ENCODE measurements around the gene CATSPER1. TPM values are rescaled to one million over a fixed set of nuclear protein-coding genes. Genes with fewer than 3 reads are reported as not detected.

CATSPER1 gene
- polyA plus RNA-seq, 2 of the 4 experiments (the other 2 are of a cell fraction), result 0.46 to 0.97 TPM

GRCh38 chr11:66067640-66068039 is 41.4 kb upstream of the CATSPER1 start:
- DNase-seq (ENCODE audit: low read depth in 1 of 2, low spot score in 1 of 2) (no peak), ATAC-seq (no peak), FAIRE-seq (no peak)
- TF ChIP-seq ZFP36 (IDR thresholded peaks at IDR 0.05; ENCODE audit: borderline replicate concordance, partially characterized antibody), result no peak
- no peak for TF ChIP-seq KDM1A (IDR thresholded peaks at IDR 0.05; ENCODE audit: low read depth)
- no peak for TF ChIP-seq CHD2 (IDR thresholded peaks at IDR 0.05; ENCODE audit: low read length, partially characterized antibody)
- no peak for TF ChIP-seq RCOR1 (IDR thresholded peaks at IDR 0.05; ENCODE audit: low read depth, low read length)
- TF ChIP-seq, protein P1, sequence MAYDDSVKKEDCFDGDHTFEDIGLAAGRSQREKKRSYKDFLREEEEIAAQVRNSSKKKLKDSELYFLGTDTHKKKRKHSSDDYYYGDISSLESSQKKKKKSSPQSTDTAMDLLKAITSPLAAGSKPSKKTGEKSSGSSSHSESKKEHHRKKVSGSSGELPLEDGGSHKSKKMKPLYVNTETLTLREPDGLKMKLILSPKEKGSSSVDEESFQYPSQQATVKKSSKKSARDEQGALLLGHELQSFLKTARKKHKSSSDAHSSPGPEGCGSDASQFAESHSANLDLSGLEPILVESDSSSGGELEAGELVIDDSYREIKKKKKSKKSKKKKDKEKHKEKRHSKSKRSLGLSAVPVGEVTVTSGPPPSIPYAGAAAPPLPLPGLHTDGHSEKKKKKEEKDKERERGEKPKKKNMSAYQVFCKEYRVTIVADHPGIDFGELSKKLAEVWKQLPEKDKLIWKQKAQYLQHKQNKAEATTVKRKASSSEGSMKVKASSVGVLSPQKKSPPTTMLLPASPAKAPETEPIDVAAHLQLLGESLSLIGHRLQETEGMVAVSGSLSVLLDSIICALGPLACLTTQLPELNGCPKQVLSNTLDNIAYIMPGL (CRISPR knock-in tag; IDR thresholded peaks at IDR 0.05; ENCODE audit: borderline replicate concordance), result no peak
- TF ChIP-seq FOSB (CRISPR knock-in tag; IDR thresholded peaks at IDR 0.05), result no peak
- no peak for TF ChIP-seq CHD4 (IDR thresholded peaks at IDR 0.05; ENCODE audit: borderline replicate concordance)
- TF ChIP-seq PHF8 (IDR thresholded peaks at IDR 0.05; ENCODE audit: borderline replicate concordance, low read depth), result no peak
- TF ChIP-seq REST (IDR thresholded peaks at IDR 0.05), result no peak
- no peak for TF ChIP-seq MAZ (IDR thresholded peaks at IDR 0.05; ENCODE audit: borderline replicate concordance, low read depth, low read length)
- no peak for TF ChIP-seq RFX5 (IDR thresholded peaks at IDR 0.05)
- TF ChIP-seq RARB (CRISPR knock-in tag; IDR thresholded peaks at IDR 0.05), result no peak
- TF ChIP-seq HOXB13 (CRISPR knock-in tag; IDR thresholded peaks at IDR 0.05; ENCODE audit: low read depth), result no peak
- no peak for TF ChIP-seq CBX2 (IDR thresholded peaks at IDR 0.05; ENCODE audit: borderline replicate concordance, low read depth)
- WGBS (ENCODE audit: missing lambda C conversion rate), result 93% methylated on average over 4 of the region's 4 CpGs
- Histone ChIP-seq H3K27ac (peak overlapping the region in 1 of 2 experiments; percentile 98; a peak in 3 of 6 replicates), H3K4me3 (no peak overlapping the region), H3K4me1 (peaks cover 26% of the 10 kb centered on the region), H3K9me3 (0 out of 3 replicates have a peak, but pooled peaks cover 2% of the 10 kb centered on the region), H3K4me2 (no peak overlapping the region)
- POLR2A ChIA-PET, result interaction anchor here (0.6 to 0.9 kb wide), 2 partner anchors 15 to 97 kb away, joined by 3 to 7 read pairs; partner anchors contain the start of gene SF3B2
- CTCF ChIA-PET, result interaction anchor here (0.6 to 10.5 kb wide), 44 partner anchors 13 to 215 kb away, joined by 3 to 233 read pairs (median 6); partner anchors contain the start of genes BANF1, CATSPER1, CCDC85B and GAL3ST3

DNA sequence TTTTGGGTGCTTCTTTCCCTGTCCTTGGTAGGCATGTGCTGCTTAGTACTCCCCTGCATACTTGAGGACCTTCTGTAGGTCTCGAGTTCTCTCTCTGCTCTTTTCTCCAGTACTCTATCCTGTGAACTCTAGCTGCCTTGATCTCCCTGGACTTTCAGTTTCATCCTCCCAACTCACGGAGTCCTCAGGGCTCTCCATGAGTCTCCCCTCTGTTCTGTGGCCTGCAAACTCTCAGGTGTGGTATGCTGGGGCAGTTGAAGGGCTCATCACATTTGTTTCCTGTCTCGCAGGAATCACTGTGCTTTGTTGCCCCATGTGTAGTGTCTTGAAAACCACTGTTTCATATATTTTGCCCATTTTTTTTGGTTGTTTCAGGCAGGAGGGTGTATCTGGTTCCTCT is 40.5 kb upstream of the CATSPER1 start:
- DNase-seq (ENCODE audit: low read depth in 1 of 2, low spot score in 1 of 2) (no peak), FAIRE-seq (no peak), ATAC-seq (no peak)
- Histone ChIP-seq H3K4me3 (no peak overlapping the region), H3K4me1 (peaks cover 20% of the 10 kb centered on the region), H3K9me3 (0 out of 3 replicates have a peak, but pooled peaks cover 2% of the 10 kb centered on the region), H3K27ac (no peak overlapping the region), H3K4me2 (no peak overlapping the region)
- 93% methylated on average over 3 of the region's 3 CpGs for WGBS (ENCODE audit: missing lambda C conversion rate)
- POLR2A ChIA-PET, result interaction anchor here (0.6 kb wide), 1 partner anchor 96 kb away, joined by 7 read pairs; no protein-coding TSS in a partner anchor
- CTCF ChIA-PET, result interaction anchor here (1.2 to 10.5 kb wide), 9 partner anchors 12 to 192 kb away, joined by 8 to 233 read pairs (median 20); partner anchors contain the start of genes GAL3ST3 and SF3B2
- TF ChIP-seq HDAC2 (IDR thresholded peaks at IDR 0.05), result no peak
- TF ChIP-seq ZSCAN20 (CRISPR knock-in tag; IDR thresholded peaks at IDR 0.05), result no peak
- TF ChIP-seq ELK1 (IDR thresholded peaks at IDR 0.05; ENCODE audit: low read depth, low read length), result no peak
- TF ChIP-seq EHF (CRISPR knock-in tag; IDR thresholded peaks at IDR 0.05), result no peak
- TF ChIP-seq CBX2 (IDR thresholded peaks at IDR 0.05; ENCODE audit: borderline replicate concordance, low read depth), result no peak
- TF ChIP-seq JUN (IDR thresholded peaks at IDR 0.05), result no peak
- no peak for TF ChIP-seq KDM5A (IDR thresholded peaks at IDR 0.05)
- TF ChIP-seq HEYL (CRISPR knock-in tag; IDR thresholded peaks at IDR 0.05), result no peak
- TF ChIP-seq ZNF302 (CRISPR knock-in tag; IDR thresholded peaks at IDR 0.05), result no peak
- no peak for TF ChIP-seq EHMT2 (IDR thresholded peaks at IDR 0.05; ENCODE audit: low read depth)
